PC-9 (cell line): Measurements from ENCODE around the gene NOL6.
A peak's percentile ranks its signal among the peaks of the same experiment; 100 is the strongest.

ENCODE experiments used
- EZH2 ChIP-seq: fragments of 200-600 bp; sonication (generic); IDR thresholded peaks from 2 replicates; pipeline ENCODE4 v1.8.0; 2017; ENCODE audit warnings: antibody characterized with exemption, low read depth
- TF ChIP-seq, protein P1 (sequence below): fragments of 200-600 bp; sonication (generic); conservative IDR thresholded peaks from 2 replicates; pipeline ENCODE4 v1.6.1; 2017; ENCODE audit warnings: mixed run types, antibody characterized with exemption, mild to moderate bottlenecking, moderate library complexity

GRCh38 chr9:33517373-33517772, 43.6 kb upstream of the NOL6 start:
- TF ChIP-seq EZH2 = no peak
- TF ChIP-seq, protein P1, sequence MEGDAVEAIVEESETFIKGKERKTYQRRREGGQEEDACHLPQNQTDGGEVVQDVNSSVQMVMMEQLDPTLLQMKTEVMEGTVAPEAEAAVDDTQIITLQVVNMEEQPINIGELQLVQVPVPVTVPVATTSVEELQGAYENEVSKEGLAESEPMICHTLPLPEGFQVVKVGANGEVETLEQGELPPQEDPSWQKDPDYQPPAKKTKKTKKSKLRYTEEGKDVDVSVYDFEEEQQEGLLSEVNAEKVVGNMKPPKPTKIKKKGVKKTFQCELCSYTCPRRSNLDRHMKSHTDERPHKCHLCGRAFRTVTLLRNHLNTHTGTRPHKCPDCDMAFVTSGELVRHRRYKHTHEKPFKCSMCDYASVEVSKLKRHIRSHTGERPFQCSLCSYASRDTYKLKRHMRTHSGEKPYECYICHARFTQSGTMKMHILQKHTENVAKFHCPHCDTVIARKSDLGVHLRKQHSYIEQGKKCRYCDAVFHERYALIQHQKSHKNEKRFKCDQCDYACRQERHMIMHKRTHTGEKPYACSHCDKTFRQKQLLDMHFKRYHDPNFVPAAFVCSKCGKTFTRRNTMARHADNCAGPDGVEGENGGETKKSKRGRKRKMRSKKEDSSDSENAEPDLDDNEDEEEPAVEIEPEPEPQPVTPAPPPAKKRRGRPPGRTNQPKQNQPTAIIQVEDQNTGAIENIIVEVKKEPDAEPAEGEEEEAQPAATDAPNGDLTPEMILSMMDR = peak; percentile 71
